Ureter (tissue), 1 donor: ENCODE results near the gene SLC17A7. TPM values are rescaled to one million over a fixed set of nuclear protein-coding genes. Genes with fewer than 3 reads are reported as not detected.
A peak's percentile ranks its signal among the peaks of the same experiment; 100 is the strongest.

Source experiments
- DNase-seq: peaks from one replicate; pipeline ENCODE4 v3.0.0-alpha.2; 2020; ENCODE audit warnings: low spot score
- total RNA-seq: library from RNA; stranded (reverse); gene quantifications from one replicate; pipeline ENCODE4 v1.2.4, GENCODE V29; 2023
- donor health status: DM: yes; HTN: yes; CAD: no.

The SLC17A7 gene
- total RNA-seq, 1 donor from 2014 or later: 0.55 TPM

DNA sequence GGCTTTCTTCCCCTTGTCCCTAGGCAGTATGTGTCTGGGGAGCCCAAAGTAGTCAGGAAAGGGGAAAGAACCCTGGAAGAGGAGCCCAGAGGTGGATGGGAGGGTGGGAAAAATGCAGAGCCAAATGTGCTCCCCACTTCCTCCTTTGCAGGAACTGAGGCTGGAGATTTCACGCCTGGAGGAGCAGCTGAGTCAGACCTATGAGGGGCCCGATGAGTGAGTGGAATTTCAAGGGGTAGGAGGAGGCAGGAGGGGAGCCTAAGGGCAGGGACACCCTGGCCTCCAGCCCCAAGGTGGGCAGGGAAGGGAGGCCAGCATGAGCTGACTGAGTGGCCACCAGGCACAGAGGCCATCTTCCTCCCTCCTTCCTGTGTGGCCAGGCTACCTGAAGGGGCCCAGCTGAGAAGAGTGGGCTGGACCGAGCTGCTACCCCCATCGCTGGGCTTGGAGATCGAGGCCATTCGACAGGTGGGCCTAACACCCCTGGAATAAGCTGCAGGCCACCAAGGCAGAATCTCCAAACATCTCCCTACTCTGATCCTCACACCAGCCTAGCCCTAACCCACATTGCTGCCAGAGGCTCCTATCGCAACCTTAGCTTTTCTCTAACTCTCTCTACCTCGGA lies 32.4 kb downstream of the SLC17A7 start:
- DNase-seq: no peak

- no peak for DNase-seq
These were observed 33.8 kb downstream of the SLC17A7 start for GRCh38 chr19:49407482-49408015.

DNA sequence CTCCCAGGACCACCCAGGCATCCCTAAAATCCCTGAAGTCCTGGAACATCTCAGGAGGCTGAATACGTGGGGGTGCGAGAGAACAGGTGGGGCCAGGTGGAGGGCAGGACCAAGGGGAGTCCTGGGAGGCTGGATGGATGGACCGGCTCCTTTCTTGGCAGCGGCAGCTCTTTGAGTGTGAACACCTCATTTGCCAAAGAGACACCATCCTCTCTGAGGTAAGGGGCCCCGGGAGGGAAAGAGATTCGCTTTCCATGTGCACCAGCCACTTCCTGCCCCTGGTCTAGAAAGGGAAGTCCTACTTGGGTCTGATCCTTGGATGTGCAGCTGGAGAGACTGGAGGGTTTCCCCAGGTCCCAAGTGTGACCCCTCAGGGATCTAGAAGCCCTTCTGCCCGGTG lies 34.2 kb downstream of the SLC17A7 start:
- no peak for DNase-seq

- no peak for DNase-seq
These were observed 37.7 kb downstream of the SLC17A7 start for GRCh38 chr19:49403404-49404187.

GRCh38 chr19:49400029-49400428 lies 41.3 kb downstream of the SLC17A7 start:
- no peak for DNase-seq

DNA sequence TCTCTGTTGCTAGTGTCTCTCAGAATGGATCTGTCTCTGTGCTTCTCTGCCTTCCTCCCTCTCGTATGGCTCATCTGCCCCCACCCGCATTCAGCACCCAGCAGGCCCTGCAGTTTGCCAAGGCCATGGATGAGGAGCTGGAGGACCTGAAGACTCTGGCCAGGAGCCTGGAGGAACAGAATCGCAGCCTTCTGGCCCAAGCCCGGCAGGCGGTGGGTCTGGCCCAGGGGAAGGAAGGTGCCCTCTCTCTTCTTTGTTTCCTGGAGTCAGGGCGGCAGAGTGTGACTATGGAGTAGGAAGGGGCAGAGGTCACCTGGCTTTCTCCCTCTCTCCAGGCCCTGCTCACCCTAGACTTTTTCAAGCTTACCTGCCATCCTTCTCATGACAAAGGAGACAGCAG lies 42.4 kb downstream of the SLC17A7 start:
- no peak for DNase-seq

DNA sequence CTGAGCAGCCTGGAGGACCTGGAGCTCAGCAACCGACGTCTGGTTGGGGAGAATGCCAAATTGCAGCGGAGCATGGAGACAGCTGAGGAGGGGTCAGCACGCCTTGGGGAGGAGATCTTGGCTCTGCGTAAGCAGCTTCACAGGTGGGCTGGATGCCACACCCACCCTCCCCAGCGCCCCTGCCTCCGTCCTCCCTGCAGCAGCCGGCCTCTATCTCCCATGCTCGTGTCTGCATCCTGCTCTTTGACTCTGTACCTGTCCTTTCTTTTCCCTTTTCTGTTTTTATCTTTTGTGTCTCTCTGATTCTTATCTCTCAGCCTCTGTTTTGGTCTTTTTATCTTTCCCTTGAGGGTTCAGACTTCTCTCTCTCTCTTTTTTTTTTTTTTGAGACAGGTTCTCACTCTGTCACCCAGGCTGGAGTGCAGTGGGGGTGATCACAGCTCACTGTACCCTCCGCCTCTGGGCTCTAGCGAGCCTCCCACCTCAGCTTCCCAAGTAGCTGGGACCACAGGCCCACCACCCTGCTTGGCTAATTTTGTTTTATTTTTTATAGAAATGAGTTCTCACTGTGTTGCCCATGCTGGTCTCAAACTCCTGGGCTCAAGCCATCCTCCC lies 43.2 kb downstream of the SLC17A7 start:
- DNase-seq: no peak

- DNase-seq: no peak
These were observed 44.4 kb downstream of the SLC17A7 start for GRCh38 chr19:49396738-49397505.

DNA sequence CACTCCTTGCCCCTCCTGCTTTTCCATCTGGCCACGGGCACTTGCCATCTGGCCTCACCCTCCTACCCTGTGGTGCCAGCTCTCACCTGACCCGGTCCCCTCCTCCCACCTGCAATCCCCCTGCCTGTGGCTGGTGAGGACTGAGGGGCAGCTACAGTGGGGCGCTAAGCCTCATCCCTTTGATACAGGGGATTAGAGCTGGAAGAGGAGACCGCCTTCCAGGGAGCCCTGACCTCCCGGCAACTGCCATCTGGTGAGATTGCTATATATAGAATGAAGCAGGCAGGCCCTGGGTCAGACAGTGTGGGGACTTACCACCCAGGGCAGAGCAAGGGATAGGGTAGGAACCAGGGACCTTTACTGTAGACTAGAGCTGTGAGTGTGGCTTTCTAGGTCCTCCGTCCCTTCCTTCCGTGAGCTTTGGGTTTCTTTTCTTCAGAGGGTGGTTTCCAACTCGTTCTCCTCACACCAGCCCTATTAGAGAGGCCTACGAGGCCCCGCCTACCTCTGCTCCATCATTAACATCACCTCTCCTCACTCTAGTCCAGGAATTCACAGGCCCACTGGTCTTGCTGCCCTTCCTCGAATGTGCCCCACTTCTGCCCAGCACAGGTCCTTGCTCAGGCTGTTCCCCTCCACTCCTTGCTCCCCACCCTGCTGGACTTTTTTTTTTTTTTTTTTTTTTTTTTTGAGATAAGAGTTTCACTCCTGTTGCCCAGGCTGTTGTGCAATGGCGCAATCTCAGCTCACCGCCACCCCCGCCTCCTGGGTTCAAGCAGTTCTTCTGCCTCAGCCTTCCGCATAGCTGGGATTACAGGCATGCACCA lies 45.5 kb downstream of the SLC17A7 start:
- DNase-seq: no peak

GRCh38 chr19:49393881-49394280 lies 47.4 kb downstream of the SLC17A7 start:
- DNase-seq: no peak

DNA sequence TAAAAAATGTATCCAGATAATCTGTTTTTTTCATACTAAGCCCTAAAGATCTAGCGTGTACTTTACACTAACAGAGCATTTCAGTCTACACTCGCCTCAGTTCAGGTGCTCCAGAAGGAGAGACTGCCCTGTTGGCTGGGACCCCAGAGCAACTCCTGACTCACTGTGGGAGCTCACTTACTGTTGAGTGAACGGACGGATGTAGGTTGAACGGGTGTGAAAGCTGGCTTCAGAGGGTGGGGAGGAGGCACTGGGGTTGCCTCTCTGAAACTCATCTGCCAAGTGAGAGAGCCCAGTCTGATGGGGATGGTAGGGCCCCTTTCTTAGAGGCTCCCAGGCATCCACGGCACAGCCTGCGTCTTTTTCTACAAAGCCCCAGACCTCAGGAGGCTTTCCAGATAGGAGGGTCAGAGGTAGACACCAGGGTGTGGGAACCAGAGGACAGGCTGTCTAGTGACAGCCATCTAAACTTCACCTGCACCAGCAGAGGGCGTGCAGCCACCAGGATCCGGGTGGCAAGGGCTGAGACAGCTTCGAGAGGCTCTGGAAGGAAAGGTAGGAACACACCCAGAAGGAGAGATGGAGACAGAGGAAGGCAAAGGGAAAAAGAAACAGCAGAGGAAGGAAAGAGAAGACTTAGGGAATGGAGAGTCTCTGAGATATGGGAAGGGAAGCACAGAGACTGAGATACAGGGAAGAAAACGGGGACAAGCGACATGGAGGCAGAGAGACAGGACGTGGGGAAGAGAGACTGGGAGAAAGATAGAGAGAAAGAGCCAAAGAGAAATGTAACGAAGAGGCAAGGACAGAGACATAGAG lies 49.5 kb downstream of the SLC17A7 start:
- peak; percentile 79 for DNase-seq

DNA sequence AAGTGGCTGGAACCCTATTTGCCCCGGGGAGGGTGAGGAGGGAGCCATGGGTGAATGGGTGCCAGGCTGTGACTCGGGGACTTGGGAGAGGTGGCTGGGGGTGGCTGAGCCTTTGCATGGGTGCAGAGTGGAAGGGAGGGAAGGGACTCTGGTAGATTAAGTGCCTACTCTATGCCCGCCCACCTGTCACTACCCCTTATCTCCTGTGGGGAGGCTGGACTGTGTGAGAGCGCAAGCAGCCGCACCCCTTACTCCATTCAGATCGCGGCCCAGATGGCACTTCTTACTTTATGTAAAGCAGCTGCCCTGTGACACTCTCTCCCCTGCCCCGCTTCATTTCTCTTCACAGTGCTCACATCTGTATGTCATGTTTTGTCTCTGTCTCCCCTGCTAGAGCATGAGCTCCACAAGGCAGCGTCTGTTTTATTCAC lies 50.4 kb downstream of the SLC17A7 start:
- DNase-seq: no peak

DNA sequence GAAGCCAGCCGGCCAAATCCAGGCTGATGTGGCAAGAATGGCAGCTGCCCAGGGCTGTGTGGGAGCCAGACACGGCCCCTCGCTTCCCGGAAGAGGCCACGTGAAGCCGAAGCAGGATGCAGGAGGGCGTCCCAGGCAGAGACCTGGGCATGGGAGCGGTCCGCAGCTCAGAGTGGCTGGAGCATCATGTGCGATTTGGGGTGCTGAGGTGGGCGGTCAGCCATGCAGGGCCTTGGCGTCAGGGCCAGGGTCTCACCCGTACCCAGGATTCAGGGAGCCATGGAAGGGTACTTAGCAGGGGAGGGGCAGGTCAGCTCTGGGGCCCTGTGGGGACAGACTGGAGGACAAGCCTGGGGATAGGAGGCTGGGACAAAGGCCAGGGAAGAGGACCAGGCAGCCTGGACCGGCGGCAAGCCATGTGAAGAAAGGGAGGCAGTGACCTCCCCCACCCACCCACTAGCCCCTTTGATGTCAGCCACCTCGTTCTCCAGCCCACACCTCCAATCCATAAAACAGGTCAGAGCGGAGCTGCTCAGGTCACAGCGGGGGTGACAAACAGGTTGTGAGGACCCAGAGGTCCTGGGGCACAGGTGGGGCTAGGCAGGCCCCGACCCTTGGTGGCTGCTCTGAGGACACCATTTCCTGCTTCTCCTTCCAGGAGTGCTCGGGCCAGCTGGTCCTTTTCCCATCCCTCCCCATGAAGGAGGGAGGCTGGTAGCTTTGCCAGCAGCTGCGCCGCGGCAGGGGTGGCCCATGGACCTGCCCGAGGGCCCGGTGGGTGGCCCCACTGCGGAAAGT lies 51.0 kb downstream of the SLC17A7 start:
- DNase-seq: no peak

- DNase-seq: no peak
These were observed 51.9 kb downstream of the SLC17A7 start for GRCh38 chr19:49389406-49389805.

DNA sequence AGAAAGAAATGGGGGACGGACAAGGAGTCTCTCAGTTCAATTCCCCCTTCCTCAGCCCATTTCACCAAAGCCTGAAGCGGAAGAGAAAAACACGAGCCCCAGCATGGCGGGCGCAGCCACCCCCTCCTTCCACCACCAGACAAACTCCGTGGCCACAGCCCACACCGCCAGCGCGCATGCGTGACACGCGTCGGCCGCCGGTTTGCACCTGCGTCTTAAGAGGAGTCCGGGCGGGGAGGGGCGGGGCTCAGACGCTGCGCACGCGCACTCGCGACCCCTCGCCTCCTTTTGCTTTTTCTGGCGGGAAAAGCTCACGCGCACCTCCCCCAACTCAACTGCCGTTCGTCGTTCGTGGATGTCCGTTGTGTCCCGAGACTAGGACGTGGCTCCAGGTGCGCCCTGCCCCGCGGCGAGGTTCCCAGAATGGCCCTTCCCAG lies 53.4 kb downstream of the SLC17A7 start, which contains the start of gene KASH5:
Gene KASH5, plus strand, starts transcription at position 314 of the 437 bp plus-strand sequence. CDS start 2,635 bp downstream, outside the sequence.
- DNase-seq: peak; percentile 76

GRCh38 chr19:49383599-49383998 lies 57.7 kb downstream of the SLC17A7 start:
- no peak for DNase-seq

GRCh38 chr19:49382639-49383038 lies 58.7 kb downstream of the SLC17A7 start:
- no peak for DNase-seq

DNA sequence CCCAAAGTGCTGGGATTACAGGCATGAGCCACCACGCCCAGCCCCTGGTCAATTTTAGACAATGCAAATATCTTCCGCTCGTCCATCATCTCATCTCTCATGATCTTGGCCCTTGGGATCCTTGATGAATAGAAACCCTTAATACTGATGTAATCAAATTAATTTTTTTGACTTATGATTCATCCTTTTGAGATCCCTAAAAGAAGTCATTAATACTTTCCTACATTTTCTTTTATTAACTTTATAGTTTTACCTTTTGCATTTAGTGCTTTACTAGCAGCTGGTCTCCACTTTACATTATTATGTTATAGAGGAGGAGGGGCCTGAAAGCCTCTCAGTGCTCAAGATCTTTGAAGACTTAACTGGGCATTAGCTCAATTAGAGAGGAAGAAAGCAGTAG lies 60.9 kb downstream of the SLC17A7 start:
- DNase-seq: no peak
